Transverse colon (tissue), 4 donors: ENCODE data around the gene BIK.

Experiments used
- CTCF ChIP-seq, 5 experiments: fragments of 200-600 bp in 3 of 5; fragments of 450-650 bp in 2 of 5; sonication (generic) in 3 of 5; IDR thresholded peaks; 1 replicate in 2 of 5; 2 replicates in 3 of 5; pipeline ENCODE4 v1.5.1; 2016 to 2017; ENCODE audit warnings: antibody characterized with exemption in 5 of 5, inconsistent platforms in 3 of 5, mild to moderate bottlenecking in 2 of 5, moderate library complexity in 1 of 5
- EP300 ChIP-seq: sonication (generic); formaldehyde crosslinking; IDR thresholded peaks from one replicate; pipeline ENCODE4 v1.6.1; 2017; ENCODE audit warnings: antibody characterized with exemption, low read depth
- POLR2A ChIP-seq: fragments of 450-650 bp; IDR thresholded peaks from one replicate; pipeline ENCODE4 v1.6.1; 2016; ENCODE audit warnings: antibody characterized with exemption, mild to moderate bottlenecking, moderate library complexity
- POLR2AphosphoS5 ChIP-seq, 3 donors: sonication (generic); formaldehyde crosslinking; IDR thresholded peaks; one replicate each; pipeline ENCODE4 v1.6.1; 2016; ENCODE audit warnings: antibody characterized with exemption in 3 of 3

GRCh38 chr22:43164636-43165035 is 54.1 kb downstream of the BIK start:
- TF ChIP-seq CTCF (IDR thresholded peaks at IDR 0.05) = no peak
- no peak for TF ChIP-seq POLR2A
- TF ChIP-seq EP300 = no peak
- no peak for TF ChIP-seq POLR2AphosphoS5 (IDR thresholded peaks at IDR 0.05)
